SK-N-SH (cell line): ENCODE results near the gene ISL2.

ENCODE experiments used
- MEF2A ChIP-seq: IDR thresholded peaks from 2 replicates; pipeline ENCODE4 v1.4.0; 2012; ENCODE audit warnings: low read depth, borderline replicate concordance
- NRF1 ChIP-seq: IDR thresholded peaks from 2 replicates; pipeline ENCODE4 v1.6.1; 2012; ENCODE audit warnings: low read depth, mild to moderate bottlenecking, low read length

- TF ChIP-seq MEF2A (no peak), NRF1 (no peak)
Measured at GRCh38 chr15:76328106-76328696, 8.4 kb upstream of the ISL2 start.
